ENCODE measurements around the gene UHMK1.

- TF ChIP-seq EP300 (IDR thresholded peaks at IDR 0.05) (no peak), POLR2A (IDR thresholded peaks at IDR 0.05) (no peak), CTCF (IDR thresholded peaks at IDR 0.05) (no peak)
Observed at GRCh38 chr1:162456323-162456722, 41.3 kb upstream of the UHMK1 start.
